HuH-7 (cell line): ENCODE results near the gene COL15A1.

Experiments used
- DNase-seq: peaks from one replicate; pipeline ENCODE4 v3.0.0; 2011; ENCODE audit warnings: low spot score

Gene COL15A1

DNA sequence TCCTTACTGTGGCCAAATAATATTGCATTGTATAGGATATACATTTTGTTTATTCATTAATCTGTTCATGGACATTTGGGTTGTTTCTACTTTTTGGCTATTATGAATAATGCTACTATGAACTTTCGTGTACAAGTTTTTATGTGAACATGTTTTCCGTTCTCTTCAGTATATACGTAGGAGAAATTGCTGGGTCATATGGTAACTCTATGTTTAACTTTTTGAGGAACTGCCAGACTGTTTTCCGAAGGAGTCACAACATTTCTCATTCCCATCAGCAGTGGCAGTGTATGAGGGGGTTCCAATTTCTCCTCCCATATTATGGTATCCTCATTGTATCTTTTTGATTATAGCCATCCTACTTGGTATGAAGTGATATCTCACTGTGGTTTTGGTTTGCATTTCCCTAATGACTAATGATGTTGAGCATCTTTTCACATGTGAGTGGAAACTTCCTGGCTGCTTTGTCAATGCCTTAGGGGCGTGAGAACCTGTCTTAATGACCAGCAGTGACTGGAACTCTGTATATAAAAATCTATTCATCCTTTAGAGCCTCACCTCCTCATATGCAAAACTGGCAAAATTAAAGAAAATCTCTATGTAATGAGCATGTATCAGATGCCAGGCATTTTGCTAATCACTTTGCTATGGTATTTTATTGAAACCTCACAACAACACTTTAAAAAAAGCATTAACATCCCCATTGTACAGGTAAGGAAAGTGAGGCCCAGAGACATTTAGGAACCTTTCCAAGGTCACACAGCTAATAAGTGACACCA, 113.4 kb downstream of the COL15A1 start:
- DNase-seq, result no peak

DNA sequence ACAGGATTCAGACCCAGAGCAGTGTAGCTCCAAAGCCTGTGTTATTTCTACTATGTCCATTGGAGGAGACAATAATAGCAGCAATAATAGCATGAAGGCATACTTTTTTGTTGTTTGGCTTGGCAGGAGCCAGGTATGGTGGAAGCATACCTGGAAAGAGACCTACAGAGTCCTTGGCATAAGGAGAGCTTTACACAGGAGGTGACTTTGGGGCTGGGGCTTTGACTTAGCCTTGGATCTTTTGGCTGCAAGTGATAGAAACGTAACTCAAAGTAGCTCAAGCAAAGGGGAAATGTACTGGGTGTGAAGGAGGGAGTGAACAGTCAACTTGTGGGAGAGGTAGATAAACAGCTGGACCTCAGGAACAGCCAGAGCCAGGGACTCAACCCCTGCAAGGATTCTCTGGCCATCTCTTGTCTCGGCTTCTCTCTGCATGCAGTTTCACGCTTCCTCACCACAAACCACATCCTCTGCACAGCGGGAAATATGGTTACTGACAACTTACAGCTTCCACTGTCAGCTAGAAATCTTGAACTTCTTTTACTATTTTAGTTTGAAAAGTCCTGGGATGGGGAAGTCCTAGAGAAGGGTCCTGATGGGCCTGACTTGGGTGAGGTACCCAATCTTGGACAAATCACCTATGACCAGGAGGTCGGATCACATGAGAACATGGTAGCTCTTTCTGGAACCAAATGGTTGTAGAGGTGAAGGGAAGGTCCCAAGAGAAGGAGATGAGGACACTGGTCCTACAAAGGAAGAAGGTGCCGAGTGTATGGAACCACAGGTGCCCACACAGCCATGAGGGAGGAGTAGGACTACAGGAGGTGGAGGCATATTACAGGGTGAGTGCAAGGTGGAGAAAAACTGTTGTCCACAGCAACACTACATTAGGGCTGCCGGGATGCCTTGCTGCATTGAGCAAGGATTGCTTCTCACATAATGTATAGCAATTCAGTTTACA, 114.2 kb downstream of the COL15A1 start:
- no peak for DNase-seq

DNA sequence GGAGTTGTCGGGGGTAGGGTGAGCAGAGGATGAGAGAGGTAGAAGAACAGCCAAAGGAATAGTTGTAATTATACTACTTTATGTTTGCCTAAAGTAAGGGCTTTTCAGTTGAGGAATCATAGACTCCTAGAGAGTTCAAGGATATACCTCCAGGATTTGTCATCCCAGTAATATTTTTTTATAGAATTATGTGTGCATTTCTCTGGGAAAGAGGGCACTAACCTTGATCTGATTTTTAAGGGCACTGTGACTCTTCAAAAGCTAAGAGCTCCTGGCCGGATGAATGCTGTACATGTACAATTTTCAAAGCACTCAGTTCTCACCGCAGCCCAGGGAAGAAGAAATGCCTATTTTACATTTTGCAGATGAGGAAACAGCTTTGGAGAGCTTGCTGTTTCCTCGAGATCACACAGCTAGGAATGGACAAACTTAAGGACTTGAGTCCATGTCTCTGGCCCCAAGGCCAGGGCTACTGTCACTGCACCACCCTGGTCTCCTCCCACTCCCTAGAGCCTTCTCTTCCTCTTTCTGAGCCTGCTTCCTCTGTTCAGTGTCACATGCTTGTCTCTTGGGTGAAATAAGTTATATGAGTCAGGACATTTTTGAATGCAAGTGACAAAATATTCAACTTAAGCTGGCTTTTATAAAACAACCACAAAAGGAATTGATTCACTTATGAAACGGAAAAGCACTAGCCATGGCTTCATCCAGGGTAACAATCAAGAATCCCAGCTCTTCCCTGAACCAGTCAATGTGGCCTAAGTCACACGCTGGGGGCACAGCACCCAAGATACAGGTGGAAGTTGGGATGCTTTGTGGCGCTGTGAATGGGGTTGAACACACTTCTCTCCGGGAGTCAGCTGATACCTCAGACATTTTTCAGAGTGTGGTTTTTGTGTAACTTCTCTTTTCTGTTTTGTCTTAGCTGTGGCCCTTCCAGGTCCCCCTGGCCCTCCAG, 115.5 kb downstream of the COL15A1 start:
- no peak for DNase-seq

DNA sequence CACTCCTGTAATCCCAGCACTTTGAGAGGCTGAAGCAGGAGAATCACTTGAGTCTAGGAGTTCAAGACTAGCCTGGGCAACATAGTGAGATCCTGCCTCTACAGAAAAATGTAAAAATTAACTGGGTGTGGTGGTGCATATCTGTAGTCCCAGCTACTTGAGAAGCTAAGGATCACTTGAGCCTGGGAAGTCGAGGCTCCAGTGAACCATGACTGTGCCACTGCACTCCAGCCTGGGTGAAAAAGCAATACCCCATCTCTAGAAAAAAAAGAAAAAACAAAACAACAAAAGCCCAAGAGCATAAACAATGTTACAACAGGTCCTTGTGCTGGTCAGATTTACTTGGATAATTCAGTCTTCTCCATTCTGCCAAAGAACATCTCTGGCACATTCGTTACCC, 116.9 kb downstream of the COL15A1 start:
- DNase-seq, result no peak

DNA sequence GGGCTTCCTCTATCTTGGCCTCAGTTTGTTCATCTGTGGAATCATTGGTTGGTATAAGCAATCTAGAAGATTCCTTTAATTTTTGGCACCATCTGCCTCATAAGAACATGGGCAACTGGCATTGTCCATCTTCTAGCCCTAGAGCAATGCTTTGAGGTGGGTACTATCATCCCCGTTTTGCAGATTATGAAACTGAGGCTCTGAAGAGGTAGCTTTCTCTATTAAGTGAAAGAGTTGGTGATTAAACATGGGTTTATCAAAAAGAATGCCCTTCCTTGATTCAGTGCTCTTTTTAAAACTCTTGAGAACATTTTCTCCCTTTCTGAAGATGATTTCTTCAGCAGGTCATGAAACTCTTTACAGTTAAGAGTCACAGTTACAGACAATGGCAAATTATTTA, 118.8 kb downstream of the COL15A1 start:
- no peak for DNase-seq

DNA sequence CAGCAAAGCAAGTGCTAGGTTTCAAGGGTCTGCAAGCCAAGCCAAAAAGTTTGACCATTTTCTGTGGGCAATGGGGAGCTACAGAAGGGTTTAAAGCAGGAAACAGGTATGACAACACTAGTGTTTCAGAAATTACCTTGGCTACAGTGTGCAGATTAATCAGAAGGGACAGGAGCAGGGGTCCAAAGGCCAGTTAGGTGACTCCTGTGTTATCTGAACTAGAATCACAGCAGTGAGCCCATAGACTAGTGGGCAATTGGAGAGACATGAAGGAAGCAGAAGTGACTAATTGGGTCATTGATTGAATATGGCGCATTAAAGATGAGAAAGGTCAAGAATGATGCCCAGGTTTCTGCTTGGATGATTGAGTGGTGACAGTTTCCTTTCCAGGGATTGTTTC, 119.8 kb downstream of the COL15A1 start:
- no peak for DNase-seq

DNA sequence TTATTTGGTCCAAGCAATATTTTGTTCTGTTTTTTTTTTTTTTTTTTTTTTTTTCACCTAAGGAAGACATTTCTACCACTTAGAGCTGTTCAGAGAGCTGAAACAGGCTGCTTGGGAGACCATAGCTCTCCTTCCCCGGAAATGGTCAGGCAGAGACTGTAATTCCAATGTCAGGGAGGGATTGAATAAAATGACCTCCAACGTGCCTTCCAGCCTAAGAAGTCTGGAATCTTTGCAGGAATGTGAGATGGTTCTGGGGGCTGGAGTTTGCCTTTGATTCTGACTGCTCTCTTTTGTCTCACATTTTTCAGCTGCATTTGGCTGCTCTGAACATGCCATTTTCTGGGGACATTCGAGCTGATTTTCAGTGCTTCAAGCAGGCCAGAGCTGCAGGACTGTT, 122.9 kb downstream of the COL15A1 start:
- DNase-seq, result no peak

DNA sequence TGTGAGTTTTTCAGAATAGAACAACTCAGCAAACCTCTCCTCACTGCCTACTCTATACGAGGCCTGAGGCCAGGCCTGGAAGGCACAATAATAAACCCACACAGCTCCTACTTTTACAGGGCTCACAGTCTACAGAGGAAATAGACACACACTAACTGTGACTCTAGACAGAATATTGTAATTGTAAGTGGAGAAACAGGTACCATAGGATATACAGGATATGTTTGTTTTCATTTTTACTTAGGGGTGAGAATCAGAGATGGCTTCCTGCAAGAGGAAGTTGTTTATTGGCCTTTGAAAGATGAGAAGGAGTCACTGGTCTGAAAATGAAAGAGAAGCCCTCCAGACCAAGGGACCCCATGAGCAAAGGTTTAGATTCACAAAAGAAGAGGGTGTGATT, 125.4 kb downstream of the COL15A1 start:
- DNase-seq, result no peak

DNA sequence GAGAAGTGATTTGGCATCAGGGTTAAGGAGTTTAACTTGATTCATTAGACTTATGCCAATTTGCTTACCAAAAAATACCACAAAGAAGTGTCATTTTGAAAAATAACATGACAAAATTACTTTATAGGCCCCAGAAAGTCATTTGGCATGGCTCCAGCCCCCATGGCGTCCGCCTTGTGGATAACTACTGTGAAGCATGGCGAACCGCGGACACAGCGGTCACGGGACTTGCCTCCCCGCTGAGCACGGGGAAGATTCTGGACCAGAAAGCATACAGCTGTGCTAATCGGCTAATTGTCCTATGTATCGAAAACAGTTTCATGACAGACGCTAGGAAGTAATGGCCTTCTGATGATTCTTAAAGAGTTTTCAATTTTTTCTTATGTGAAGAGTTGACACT, 125.8 kb downstream of the COL15A1 start:
- DNase-seq, result no peak

DNA sequence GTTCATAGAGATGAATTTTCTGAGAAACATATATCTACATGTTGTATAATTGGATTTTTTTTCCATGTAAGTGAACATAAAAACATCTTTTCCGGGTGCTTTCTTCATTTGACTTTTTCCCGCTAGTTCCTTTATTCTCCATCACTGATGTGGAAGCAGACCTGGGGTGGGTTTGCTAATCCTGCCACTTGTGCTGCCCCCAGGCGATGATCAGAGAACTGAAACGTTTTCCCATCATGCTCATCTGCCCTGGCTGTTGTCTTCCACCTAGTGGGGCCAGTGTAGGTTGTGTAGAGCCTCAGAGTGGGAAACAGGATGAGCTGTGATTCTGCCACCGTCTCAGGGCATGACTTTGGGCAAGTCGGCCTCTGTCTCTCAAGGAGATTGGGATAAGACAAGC, 127.0 kb downstream of the COL15A1 start:
- DNase-seq, result no peak

DNA sequence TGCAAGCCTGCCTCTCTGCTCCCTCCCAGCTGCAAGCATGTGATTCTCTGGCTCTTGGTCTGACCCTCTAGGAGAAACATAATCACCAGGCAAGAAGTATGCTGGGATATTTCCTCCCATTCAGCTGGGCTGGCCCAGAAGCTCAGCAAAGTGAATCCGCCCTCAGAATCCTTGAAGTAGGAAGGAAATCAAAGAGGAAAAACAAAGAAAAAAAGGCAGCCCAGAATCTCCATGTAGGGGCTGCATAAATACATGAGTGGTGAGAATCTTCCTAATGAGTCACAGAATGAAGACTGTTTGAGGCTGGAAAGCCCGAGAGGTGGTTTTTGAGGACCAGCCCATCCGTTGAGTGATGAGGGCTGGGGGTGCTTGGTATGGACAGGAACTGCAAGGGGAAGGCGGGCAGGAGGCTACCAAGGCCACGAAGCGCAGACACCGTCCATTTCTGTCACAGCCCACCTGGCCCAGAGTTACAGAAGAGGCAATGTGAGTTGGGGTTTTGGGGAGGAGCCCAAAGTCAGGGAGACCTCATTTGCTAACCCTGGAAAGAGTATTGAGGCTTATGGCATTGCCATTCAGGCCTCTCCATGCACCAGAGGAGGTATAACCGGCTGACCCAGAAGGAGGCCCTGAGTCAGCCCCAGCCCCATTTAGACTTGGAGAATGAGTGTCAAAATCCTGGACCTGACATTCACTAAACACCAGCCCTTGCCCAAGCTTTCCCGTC, 127.8 kb downstream of the COL15A1 start:
- DNase-seq, result no peak

DNA sequence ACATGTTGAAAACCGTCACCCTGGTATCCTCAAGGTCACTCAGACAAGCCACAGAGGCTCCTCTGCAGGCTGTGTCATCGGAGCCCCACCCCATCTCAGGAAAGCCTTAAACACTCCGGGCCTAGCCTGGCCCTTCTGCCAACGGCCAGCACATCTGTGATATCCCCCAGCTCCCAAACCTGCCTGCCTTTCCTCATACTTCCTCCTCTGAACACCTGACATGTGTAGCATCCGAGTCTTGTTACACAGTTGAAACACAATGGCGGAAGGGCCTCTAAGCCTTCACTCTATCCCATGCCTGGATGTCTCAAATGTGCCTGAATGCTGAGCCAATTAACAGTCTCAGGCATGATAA, 128.3 kb downstream of the COL15A1 start:
- no peak for DNase-seq

DNA sequence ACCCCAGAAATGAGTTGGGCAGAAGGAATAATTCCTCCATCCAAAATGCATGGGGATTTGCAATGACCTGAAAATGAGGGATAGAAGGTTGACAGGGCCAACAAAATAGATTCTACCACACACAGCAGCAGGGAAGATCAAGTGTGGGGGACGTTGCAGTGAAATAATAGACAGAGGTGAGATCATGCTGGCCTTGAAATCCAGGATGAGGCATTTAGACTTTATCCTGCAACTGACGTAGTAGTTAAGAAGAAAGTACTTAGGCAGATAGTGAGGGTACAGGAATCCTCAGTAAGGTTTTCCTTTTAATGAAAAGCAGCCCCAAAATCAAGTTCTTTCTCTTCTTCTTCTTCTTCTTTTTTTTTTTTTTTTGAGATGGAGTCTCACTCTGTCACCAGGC, 129.6 kb downstream of the COL15A1 start:
- no peak for DNase-seq

DNA sequence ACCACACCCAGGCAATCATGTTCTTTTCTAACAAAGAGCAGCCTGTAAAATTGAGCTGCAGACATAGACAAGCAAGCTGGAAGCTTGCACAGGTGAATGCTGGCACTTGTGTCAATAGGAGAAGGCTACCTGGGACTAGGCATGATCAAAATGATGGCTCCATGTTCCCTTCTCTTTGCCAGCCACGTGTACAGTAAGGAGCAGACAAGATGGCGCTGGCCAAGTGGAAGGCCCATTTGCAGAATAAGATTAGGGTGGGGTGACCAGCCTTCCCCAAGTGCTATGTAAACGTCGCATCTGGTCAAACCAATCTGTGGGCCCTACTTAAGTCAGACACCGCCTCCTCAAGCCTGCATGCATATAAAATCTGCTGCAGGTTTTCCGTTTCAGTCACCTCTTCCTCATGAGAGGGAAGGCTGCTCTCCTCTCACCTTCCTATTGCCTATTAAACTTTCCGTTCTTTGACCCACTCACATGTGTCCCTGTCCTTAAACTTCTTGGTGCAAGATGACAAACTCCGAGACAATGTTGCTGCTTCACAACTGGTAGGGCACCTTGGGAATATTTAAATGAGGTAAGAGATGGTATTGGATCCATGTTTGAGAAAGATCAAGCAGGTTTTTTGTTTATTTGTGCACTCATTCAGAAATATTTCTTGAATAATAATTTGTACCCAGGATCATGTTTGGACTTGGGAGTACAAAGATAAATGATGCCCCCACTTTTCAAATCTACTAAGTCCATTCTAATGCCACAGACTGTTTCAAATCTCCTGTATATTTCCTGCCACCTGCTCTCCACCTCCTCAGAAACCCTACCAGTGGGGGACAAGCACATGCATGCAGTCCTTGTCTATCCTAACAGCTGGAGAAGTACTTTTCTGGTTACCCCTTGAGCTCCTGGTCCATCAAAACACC, 130.5 kb downstream of the COL15A1 start:
- DNase-seq, result no peak

DNA sequence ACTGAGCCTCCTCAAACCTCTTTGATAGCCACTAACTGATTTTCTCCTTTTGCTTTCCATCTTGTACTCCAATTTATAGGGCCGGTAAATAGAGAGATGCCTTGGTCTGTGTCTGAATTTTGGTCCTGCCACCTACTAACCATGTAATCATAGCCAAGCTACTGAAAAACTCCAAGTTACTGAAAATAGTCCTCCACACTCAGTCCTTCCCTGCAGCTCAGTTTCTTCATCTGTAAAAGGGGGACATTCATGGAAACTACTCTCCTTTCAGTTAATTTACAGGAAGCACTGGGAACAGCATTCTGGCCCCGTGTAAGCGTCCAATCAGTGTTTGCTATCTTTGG, 131.2 kb downstream of the COL15A1 start:
- no peak for DNase-seq

DNA sequence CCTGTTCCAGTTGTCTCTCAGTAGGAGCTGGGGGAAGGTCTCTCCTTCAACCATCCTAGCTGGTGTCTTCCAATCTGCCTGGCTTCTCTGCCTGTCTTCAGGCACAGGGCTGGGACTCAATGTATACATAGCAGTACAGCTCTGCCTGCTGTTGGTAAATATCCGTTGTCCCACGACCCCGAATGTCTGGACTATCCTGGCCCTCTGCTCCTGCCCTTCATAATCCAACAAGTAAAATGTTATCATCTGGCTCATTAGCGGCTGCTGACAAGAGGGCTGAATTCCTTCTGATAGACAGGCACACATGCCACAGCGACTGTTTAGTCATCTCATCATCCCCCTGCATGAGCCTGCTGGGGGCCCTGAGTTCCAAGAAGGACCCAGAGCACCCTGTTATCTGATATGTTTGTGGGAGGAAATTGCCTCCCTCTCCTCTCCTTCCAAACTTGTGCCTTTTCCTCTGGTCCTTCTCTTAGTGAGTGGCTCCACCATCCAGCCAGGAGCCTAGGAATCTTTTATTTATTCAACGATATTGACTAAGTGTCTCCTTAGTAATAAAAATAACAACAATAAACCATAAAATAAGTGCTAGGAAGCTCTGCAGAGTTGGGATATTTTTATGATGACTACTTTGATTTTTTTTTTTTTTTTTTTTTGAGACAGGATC, 131.7 kb downstream of the COL15A1 start:
- DNase-seq, result no peak

DNA sequence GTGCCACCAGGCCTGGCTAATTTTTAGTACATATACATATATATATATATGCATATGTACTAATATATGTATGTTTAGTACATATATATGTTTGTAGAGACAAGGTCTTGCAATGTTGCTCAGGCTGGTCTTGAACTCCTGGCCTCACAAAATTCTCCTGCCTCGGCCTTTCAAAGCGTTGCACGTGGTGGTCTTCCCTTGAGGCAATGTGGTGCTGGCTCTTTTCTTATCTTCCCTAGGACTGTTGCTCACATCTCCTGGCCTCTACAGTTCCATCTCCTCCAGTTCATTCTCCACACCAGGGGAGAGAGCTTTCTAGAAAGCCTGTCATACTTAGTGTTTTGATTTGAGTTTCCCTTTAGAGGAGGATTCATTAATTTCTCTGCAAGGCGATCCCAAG, 132.3 kb downstream of the COL15A1 start:
- DNase-seq, result no peak

DNA sequence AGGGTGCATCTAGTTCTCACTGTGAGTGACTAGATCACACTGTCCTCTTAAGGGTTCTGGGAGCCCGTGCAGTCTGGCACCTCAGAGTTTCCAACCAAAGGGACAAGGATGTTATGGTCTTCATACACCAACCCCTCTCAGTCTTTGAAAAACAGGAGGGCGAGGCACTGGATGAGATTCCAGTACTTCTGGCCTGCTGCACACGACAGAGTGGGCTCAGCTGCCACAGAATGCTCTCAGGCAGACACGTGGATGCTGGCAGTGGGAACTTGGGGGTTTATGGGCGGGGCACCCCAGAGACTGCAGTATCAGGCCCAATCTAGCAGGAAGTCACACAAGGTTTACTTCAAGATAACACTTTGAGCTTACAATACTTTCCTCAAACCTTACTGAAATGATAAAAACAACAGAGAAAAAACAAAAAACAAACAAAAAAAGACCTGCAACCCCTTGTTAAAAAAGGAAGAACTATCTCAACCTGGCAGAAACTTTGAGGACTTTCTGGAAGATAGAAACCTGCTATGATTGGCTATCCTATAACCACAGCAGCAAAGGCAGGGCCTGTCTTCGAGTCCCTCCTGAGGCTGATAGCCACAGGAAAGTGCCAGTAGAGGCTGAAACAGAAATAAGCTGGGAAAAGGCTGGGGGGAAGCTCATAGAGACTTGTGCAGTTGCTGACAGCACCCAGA, 132.9 kb downstream of the COL15A1 start:
- DNase-seq, result no peak

DNA sequence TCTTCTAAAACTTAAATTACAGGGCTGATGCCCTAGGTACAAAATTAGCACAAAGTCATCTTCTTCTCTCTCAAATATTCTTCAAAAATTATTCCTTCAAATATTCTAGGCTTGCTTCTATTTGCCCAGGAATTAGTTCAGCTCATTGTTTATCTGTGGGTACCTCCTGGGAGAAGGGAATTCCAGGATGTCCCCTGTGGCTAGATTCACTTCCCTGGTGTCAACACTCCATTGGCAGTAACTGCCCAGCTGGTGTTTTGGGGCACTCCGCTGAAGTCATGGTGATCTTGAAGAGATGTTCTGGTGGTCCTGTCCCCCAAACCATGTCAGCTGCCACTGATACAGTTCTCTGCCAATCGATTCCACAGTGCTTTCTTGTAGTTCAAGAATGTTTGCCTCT, 135.0 kb downstream of the COL15A1 start:
- no peak for DNase-seq
